SKM-1 (cell line): ENCODE measurements around the gene MOSMO.

ENCODE experiments used
- DNase-seq: peaks from one replicate; lab custom pipeline; 2025; ENCODE audit not compliant: unreplicated experiment; lab: John Stamatoyannopoulos, UW

The MOSMO gene

GRCh38 chr16:22007509-22008214 lies at the start of gene MOSMO:
Gene MOSMO, plus strand, starts transcription at chr16:22008111. Its CDS starts 191 bp downstream, at chr16:22008302.
- peak; percentile 40 for DNase-seq

GRCh38 chr16:21959050-21959449 lies 48.9 kb upstream of the MOSMO start:
- DNase-seq: no peak

- DNase-seq: no peak
Observed at GRCh38 chr16:21962475-21962874, 45.4 kb upstream of the MOSMO start.

GRCh38 chr16:21963887-21964286 lies 44.0 kb upstream of the MOSMO start:
- no peak for DNase-seq

- DNase-seq: no peak
Observed at GRCh38 chr16:21964353-21964752, 43.6 kb upstream of the MOSMO start.

- no peak for DNase-seq
Observed at GRCh38 chr16:21971856-21972255, 36.1 kb upstream of the MOSMO start.

GRCh38 chr16:21973945-21974344 lies 34.0 kb upstream of the MOSMO start:
- DNase-seq: no peak

- no peak for DNase-seq
Observed at GRCh38 chr16:21980032-21980431, 27.9 kb upstream of the MOSMO start.

- no peak for DNase-seq
Observed at GRCh38 chr16:21982108-21982507, 25.8 kb upstream of the MOSMO start.

GRCh38 chr16:21984062-21984461 lies 23.8 kb upstream of the MOSMO start:
- no peak for DNase-seq

- DNase-seq: no peak
Observed at GRCh38 chr16:21985524-21985923, 22.4 kb upstream of the MOSMO start.

- DNase-seq: no peak
Observed at GRCh38 chr16:21986692-21987246, 21.1 kb upstream of the MOSMO start.

GRCh38 chr16:21987498-21987897 lies 20.4 kb upstream of the MOSMO start:
- no peak for DNase-seq

- no peak for DNase-seq
Observed at GRCh38 chr16:21989133-21989532, 18.8 kb upstream of the MOSMO start.

GRCh38 chr16:21989751-21990150 lies 18.2 kb upstream of the MOSMO start:
- DNase-seq: no peak

GRCh38 chr16:21990381-21990944 lies 17.4 kb upstream of the MOSMO start:
- DNase-seq: no peak

- DNase-seq: no peak
Observed at GRCh38 chr16:21991621-21992020, 16.3 kb upstream of the MOSMO start.

- no peak for DNase-seq
Observed at GRCh38 chr16:21994856-21995465, 12.9 kb upstream of the MOSMO start.

- no peak for DNase-seq
Observed at GRCh38 chr16:21996923-21997696, 10.8 kb upstream of the MOSMO start.

- no peak for DNase-seq
Observed at GRCh38 chr16:21997697-21998480, 10.0 kb upstream of the MOSMO start.

- DNase-seq: no peak
Observed at GRCh38 chr16:22001591-22001990, 6.3 kb upstream of the MOSMO start.
